Activated CD8-positive, alpha-beta memory T cell treated with anti-CD3 and anti-CD28 coated beads, Interleukin-2, amount 50 U/mL, for 4 hours (primary cell): Measurements from ENCODE around the gene PSMB2.
"Not testable (repeated sequence)": the region's sequence is repeated elsewhere in the genome, so short reads cannot be mapped to it uniquely, and the experiment has no call there.

ENCODE experiments used
- DNase-seq: peaks from one replicate; pipeline ENCODE4 v3.0.0-alpha.2; 2020

Gene PSMB2

DNA sequence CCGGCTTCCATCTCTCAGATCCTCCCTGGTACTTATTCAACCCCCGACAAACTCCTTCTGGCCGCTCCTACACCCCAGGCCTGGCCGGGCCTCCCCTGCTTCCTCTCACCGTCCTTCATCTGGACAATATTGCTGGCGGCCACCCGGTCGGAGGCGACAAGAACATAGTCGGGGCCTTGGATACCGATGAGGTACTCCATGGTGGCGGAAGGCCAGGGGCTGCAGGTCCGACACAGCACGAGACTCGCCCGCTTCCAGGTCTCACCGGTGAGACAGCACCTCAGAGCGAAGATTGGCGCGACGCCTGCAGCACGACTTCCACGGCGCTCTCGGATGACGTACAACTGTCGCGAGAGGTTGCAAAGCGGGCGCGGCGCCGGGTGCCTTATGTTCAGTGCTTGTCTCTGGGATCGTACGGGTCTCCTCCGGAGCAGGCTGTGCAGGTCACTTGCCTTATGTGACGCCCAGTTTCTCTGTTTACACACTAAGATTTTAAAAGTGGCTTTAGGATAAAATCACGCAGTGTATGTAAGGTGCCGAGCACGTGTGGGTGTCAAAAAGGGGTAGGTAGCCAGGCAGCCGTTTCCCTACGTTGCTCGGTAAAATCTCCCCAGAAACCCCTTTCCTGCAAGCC is at the start of gene PSMB2:
PSMB2 (minus strand) TSS at position 294 of the 634 bp plus-strand sequence; CDS start at position 200, 94 bp downstream.
- DNase-seq, result peak; percentile 98

- no peak for DNase-seq
Measured at GRCh38 chr1:35691080-35691479, 49.8 kb upstream of the PSMB2 start.

- not testable (repeated sequence) for DNase-seq
Measured at GRCh38 chr1:35690103-35690502, 48.8 kb upstream of the PSMB2 start.

GRCh38 chr1:35688161-35688560 is 46.8 kb upstream of the PSMB2 start:
- DNase-seq, result no peak

GRCh38 chr1:35683012-35683411 is 41.7 kb upstream of the PSMB2 start:
- no peak for DNase-seq

DNA sequence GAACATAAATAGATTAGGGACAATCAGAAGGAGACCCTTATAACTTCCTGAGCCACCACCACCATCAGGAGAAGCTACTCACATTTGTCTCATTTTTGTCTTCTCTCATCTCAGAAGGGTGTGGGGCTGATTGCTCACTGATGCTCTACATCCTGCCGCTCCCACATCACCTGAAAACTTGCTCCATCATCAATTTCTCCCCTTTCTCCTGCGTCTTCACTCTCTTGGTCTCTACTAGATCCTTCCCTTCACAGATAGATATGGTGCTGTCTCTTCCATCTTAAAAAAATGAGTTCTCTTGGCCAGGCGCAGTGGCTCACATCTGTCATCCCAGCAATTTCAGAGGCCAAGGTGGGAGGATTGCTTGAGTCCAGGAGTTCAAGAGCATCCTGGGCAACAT is 38.9 kb upstream of the PSMB2 start:
- DNase-seq, result no peak

DNA sequence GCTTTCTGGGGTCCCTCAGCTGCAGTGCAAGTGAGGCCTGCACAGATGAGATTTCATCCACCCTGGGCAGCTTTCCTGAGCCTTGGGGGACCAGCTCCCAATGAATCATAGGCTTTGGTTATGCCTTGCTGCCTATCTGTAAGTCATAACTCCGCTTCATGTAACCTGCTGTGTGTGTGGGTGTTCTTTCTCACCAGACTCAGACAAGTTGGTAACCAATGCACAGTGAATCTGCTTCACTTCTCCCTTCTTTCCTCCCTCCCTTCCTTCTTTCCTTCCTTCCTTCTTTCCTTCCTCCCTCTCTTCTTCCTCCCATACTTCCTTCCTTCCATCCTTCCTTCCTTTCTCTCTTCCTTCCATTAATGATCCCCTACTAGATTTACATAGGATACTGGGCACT is 34.4 kb upstream of the PSMB2 start:
- DNase-seq, result no peak

DNA sequence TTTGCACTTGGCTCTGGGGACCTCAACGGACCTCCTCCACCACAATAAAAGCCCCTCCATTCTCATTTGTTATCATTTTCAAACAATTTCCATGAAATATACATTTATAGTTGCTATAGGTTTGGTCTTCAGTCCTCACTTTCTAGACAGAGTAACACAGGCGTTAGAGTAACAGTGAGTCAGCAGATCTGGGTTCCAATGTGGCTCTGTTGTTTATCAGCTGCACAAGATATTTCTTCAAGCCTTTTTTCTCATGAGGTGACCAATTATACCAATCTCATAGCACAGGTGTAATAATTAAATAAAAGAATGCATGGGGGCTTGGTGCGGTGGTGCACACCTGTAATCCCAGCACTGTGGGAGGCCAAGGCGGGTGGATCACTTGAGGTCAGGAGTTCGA is 32.8 kb upstream of the PSMB2 start:
- DNase-seq, result no peak

GRCh38 chr1:35672116-35672515 is 30.8 kb upstream of the PSMB2 start:
- no peak for DNase-seq

GRCh38 chr1:35668506-35668905 is 27.2 kb upstream of the PSMB2 start:
- no peak for DNase-seq

GRCh38 chr1:35666916-35667315 is 25.6 kb upstream of the PSMB2 start:
- no peak for DNase-seq

DNA sequence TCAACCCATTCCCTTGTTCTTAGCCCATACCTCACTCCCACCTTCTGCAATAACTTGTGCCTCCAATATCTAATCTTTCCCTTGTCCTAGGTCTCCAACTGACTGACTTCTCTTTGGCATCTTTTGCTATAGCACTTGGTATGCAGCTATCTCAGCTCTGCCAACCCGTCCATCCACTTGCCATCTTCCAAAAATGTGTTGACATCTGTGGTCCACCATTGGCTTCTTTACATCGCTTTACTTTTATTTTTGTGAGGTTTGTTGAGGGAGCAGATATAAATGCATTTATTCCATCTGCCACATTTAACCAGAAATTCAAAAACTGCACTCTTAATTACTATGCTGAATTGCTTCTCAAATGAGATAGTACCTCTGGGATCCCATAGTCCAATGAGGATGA is 24.9 kb upstream of the PSMB2 start:
- no peak for DNase-seq

DNA sequence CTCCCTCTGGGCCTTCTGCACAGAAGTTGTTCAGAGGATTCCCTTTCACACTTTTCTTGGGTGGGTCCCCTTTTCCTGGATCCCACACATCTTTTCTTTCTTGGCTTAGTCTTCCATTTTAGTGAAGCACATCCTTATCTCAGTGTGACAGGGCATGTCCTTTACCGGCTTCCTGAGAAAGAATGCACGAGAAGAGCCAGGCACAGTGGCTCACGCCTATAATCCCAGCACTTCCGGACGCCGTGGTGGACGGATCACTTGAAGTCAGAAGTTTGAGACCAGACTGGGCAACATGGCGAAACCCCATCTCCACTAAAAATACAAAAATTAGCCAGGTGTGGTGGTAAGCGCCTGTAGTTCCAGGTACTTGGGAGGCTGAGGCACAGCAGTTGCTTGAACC is 22.1 kb upstream of the PSMB2 start:
- DNase-seq, result no peak

DNA sequence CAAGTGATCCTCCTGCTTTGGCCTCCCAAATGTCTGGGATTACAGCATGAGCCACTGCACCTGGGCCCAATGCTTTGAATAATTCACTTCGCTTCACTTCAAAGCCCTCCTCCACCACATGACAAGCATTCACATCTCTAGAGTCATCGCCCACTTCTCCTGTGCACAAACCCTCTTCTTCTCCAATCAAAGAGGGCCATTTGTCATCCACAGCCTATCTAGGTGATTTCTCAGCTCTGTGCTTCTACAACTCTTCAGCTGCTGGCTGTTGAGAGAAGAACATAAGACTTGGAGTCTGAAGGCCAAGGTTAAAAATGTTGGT is 20.1 kb upstream of the PSMB2 start:
- DNase-seq, result no peak

DNA sequence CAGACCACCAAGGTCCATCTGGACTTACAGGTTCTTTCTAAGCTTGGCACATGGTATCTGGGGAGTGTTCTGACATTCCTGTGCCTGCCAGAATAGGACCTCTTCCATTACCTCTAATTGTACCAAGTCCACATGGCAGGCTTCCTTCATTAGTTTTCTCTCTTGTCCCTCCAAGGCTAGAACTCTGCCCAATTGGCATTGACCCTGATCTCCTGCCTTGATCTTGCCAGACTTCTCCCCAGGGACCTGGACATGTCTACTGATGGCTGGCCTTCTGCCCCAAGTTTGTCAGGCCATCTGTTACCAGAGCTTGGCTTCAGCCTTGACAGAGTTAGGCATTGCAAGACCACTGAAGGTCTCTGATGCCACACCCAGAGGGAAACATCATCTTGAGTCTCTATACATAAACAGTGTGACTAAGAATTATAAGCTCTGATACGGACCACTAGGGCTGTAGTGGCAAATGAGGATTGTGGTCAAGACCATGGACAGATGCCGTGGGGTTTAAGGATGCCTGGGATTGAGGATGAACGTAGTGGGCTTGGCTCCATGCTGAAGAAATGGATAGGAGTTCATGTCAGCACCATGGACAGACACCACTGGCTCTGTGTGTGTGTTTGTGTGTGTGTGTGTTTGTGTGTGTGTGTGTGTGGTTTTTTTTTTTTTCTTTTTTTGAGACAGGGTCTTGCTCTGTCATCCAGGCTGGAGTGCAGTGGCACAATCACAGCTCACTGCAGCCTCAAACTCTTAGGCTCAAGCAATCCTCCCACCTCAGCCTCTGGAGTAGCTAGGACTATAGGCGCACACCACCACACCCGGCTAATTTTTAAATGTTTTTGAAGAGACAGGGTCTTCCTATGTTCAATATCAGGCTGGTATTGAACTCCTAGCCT is 19.5 kb upstream of the PSMB2 start:
- no peak for DNase-seq

DNA sequence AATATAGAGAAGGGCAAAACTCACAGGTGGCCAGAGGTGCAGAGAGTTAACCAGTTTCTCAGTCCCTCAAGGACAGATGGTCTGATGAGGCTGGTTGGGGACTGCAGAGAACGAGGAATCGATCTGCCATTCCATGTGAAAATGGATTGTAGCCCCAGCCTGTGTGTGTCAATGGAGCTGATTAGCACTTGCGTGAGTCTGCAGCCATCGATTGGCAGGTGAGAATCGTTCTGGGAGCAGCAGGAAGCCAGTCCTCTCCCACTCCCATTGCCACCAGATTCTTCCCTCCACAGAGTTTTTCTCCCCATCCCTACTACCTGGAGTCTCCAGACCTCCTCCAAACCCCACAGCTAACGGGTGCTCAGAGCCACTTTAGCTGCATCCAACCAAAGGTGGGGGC is 18.3 kb upstream of the PSMB2 start:
- DNase-seq, result no peak

DNA sequence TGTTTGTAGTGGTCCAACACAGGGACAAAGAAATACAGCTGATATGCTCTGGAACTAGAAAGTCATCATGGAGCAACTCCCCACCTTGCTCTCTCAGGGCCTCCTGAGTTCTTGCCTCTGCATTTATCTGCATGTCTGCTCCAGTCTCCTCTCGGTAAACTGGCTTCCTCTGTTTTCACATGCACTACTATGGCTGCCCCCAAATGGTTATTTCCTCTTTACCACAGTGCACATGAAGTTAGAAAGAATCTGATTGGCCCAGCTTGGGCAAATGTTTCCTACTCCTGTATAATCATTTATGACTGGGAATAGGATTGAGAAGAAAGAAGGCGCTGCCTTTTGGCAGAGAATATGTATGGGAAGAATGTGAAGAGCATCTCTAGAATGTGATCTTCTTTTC is 16.5 kb upstream of the PSMB2 start:
- no peak for DNase-seq

GRCh38 chr1:35656863-35657232 is 15.5 kb upstream of the PSMB2 start:
- no peak for DNase-seq

- no peak for DNase-seq
Measured at GRCh38 chr1:35656148-35656862, 15.0 kb upstream of the PSMB2 start.

DNA sequence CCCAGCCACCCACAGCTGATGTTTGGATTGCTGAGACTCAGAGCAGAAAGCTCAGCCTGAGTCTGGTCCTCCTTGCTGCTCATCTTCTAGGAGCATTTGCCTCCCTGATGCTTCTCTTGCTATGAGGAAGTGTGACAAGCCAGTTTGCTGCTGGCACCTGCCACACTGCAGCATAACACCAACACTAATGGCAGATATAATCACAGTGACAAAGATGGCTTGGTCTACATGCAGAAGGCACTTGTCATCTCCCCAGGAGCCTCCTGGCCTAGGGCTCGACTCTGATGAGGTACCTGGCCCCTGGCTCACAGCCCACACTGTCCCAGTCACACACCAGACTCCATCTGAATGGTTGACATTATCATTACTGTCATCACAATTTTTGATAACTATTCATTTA is 13.9 kb upstream of the PSMB2 start:
- no peak for DNase-seq

DNA sequence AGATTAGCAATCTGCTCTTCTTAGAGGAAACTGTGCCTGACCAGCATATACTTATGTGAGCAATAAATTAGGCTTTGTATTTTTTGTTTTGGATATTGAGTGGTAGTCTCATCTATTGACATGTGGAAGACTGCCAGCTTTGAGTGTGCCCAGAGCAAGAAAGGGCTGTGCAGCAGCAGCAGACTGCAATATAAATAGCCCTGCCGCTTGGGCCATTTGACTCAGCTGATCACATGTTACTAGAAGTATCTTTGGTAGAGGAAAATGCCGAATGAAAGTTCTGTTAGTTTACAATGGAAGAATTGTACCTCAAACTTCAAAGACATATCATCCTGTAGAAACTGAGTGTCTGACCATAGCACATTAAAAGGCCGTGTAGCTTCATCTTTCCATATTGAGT is 9.1 kb upstream of the PSMB2 start:
- no peak for DNase-seq

- no peak for DNase-seq
Measured at GRCh38 chr1:35646043-35646442, 4.7 kb upstream of the PSMB2 start.

DNA sequence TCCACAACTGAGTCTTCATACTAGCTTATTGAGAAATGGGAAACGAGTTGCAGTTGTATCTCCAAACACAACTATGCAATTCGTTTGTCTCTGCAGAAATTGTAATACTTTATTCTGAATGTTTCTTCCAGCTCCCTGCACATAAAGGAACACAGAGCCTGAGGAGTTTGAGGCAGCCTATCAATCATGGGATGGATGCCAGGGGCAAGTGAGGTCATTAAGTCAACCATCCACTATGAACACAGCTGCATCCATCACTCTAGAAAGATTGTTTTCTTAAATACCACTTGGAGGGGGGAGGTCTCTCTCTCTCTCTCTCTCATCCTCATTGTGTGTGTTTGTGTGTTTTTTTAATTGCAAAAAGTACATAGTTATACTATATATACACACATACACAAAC is 2.9 kb upstream of the PSMB2 start:
- DNase-seq, result no peak

- DNase-seq, result no peak
Measured at GRCh38 chr1:35642471-35642955, 1.2 kb upstream of the PSMB2 start.
